Upper lobe of left lung (tissue), 4 donors: ENCODE results near the gene ARMC7.
"Not testable (repeated sequence)": the region's sequence is repeated elsewhere in the genome, so short reads cannot be mapped to it uniquely, and the experiment has no call there.

Experiments
- EP300 ChIP-seq, 4 donors: sonication (generic); formaldehyde crosslinking; IDR thresholded peaks; one replicate each; pipeline ENCODE4 v1.5.1; 2017; ENCODE audit warnings: antibody characterized with exemption in 4 of 4, control low read depth in 2 of 4
- POLR2A ChIP-seq, 4 donors: fragments of 450-650 bp; IDR thresholded peaks; one replicate each; pipeline ENCODE4 v1.5.1; 2016 to 2017; ENCODE audit warnings: antibody characterized with exemption in 4 of 4, mild to moderate bottlenecking in 2 of 4
- POLR2AphosphoS5 ChIP-seq, 2 donors: sonication (generic); formaldehyde crosslinking; IDR thresholded peaks; one replicate each; pipeline ENCODE4 v1.5.1; 2017; ENCODE audit warnings: antibody characterized with exemption in 2 of 2
- TF ChIP-seq, protein P1 (sequence below), 6 experiments: fragments of 450-650 bp in 4 of 6; fragments of 200-600 bp in 2 of 6; sonication (generic) in 2 of 6; IDR thresholded peaks; one replicate each; pipeline ENCODE4 v1.5.1; 2016 to 2019; ENCODE audit warnings: antibody characterized with exemption in 6 of 6

DNA sequence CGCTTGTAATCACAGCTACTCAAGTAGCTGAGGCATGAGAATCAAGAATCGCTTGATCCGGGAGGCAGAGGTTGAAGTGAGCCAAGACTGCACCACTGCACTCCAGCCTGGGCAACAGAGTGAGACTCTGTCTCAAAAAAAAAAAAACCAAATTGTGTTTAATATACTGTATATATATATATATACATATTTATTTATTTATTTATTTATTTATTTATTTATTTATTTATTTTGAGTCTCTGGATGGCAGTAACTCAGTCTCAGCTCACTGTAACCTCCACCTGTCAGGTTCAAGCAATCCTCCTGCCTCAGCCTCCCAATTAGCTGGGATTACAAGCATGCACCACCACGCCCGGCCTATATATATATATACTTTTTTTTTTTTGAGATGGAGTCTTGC lies 36.9 kb upstream of the ARMC7 start:
- TF ChIP-seq POLR2A, POLR2AphosphoS5, EP300 (IDR thresholded peaks at IDR 0.05): not testable (repeated sequence)
- TF ChIP-seq, protein P1, sequence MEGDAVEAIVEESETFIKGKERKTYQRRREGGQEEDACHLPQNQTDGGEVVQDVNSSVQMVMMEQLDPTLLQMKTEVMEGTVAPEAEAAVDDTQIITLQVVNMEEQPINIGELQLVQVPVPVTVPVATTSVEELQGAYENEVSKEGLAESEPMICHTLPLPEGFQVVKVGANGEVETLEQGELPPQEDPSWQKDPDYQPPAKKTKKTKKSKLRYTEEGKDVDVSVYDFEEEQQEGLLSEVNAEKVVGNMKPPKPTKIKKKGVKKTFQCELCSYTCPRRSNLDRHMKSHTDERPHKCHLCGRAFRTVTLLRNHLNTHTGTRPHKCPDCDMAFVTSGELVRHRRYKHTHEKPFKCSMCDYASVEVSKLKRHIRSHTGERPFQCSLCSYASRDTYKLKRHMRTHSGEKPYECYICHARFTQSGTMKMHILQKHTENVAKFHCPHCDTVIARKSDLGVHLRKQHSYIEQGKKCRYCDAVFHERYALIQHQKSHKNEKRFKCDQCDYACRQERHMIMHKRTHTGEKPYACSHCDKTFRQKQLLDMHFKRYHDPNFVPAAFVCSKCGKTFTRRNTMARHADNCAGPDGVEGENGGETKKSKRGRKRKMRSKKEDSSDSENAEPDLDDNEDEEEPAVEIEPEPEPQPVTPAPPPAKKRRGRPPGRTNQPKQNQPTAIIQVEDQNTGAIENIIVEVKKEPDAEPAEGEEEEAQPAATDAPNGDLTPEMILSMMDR (IDR thresholded peaks at IDR 0.05): not testable (repeated sequence)
